IPS-18c (cell line): ENCODE data around the gene EARS2.

Source experiments
- H3K4me3 ChIP-seq: 2 replicates; pipeline ENCODE4 v1.7.0; 2013; ENCODE audit warnings: low read depth, mild to moderate bottlenecking, low read length, moderate library complexity; ENCODE audit not compliant: insufficient read depth
- H3K9me3 ChIP-seq: one replicate; pipeline ENCODE4 v1.6.1; 2013; ENCODE audit warnings: mild to moderate bottlenecking, low read length, moderate library complexity; ENCODE audit not compliant: control insufficient read depth, insufficient read depth

Gene EARS2

DNA sequence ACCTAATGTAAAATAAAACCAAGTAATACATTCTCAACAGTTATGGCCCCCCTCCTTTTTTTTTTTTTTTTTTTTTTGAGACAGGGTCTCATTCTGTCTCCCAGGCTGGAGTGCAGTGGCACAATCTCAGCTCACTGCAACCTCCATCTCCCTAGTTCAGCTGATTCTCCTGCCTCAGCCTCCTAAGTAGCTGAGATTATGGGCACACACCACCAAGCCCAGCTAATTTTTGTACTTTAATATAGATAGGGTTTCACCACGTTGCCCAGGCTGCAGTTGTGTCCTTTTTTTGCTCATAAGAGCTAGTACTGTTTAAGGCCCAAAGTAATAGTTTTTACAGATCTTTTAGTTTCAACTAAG lies 18.3 kb downstream of the EARS2 start:
- H3K9me3 ChIP-seq, result no peaks in the 10 kb centered on the region
- no peak overlapping the region for H3K4me3 ChIP-seq

DNA sequence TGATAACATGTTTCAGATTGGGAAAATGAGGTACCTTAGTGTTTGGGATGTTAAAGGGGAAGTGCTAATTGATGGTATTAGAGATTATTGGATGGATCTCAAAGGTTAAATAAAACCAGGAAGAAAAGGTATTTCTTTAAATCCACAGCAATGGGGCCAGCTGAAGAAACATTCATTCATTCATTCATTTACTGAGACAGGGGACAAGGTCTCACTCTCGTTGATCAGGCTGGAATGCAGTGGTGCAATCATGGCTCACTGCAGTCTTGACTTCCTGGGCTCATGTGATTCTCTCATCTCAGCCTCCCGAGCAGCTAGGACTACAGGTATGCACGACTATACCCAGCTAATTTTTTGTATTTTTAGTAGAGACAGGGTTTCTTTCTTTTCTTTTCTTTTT lies 19.8 kb downstream of the EARS2 start:
- Histone ChIP-seq H3K4me3 (no peak overlapping the region), H3K9me3 (no peaks in the 10 kb centered on the region)

DNA sequence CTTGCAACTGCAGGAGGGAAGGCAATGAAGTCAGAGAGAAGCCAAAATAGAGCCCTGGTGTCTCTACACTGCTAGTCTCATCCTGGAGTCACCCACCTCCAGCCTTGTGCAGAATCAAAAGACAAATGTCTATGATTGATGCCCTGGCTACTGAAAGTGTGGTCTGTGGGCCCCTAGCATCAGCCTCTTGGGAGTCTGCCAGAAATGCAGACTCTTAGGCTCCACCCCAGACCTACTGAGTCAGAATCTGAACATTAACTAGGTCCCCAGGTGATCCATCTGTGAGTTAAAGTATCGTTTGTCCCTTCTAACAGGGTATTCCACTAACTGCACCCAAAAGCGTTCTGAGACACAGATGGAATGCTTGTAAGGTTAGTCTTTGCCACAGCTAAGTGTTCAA lies 21.2 kb downstream of the EARS2 start:
- H3K4me3 ChIP-seq, result no peak overlapping the region

DNA sequence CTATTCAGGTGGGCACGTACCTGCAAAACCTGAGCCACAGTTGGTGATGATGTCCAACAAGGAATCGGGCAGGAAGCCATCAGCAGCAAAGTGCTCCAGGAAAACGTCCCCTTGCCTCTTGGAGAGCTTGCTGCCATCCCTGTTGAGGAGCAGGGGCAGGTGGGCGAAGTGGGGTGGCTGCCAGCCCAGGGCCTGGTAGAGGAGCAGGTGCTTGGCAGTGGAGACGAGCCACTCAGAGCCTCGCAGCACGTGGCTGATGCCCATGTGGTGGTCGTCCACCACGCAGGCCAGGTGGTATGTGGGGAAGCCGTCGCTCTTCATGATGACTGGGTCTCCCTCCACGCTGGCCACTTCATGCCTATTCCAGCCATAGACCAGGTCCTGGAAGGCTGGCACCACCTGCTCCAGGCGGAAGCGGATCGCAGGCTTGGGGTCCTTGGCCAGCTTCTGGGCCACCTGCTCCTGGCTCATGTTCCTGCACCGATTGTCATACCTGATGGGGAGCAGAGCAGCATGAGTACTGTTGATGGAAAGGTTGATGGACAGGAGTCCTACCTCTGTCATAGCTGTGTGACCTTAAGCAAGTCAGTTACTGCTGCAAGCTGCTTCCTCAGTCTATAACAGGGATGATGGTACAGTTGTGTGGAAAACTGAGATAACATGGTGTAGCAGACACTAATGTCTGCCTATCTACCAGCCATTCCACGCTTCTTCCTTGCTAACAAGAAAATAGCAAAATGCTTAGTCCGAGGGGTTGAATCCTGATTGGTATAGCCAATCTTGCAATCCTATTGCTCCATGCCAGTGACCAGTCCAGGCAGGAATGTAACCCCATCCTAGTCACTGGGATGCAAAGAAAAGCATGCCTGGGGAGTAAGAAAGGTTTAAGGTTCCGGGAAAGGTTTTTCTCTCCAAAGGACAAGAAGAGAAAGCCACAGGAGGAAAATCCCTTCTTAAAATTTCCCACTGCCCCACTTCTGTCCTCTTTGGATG lies 22.0 kb downstream of the EARS2 start:
- H3K9me3 ChIP-seq, result no peaks in the 10 kb centered on the region
- H3K4me3 ChIP-seq, result no peak overlapping the region

More for the DNA sequence above, 21.2 kb downstream of the EARS2 start:
- H3K9me3 ChIP-seq, result no peaks in the 10 kb centered on the region

- Histone ChIP-seq H3K9me3 (no peaks in the 10 kb centered on the region), H3K4me3 (no peak overlapping the region)
Measured at GRCh38 chr16:23532448-23532847, 24.7 kb downstream of the EARS2 start.

DNA sequence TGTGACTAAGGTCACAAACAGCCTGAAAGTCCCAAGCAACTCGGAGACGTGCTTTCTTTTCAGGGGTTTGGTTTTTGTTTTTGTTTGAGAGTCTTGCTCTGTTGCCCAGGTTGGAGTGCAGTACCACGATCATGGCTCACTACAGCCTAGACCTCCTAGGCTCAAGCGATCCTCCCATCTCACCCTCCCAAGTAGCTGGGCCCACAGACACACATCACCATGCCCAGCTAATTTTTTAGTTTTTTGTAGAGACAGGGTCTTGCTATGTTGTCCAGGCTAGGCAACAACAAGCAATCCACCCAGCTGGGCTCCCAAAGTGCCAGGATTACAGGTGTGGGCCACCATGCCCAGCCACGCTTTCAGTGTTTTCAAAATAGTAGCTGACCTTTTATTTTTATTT lies 27.1 kb downstream of the EARS2 start:
- Histone ChIP-seq H3K9me3 (no peaks in the 10 kb centered on the region), H3K4me3 (no peak overlapping the region)

DNA sequence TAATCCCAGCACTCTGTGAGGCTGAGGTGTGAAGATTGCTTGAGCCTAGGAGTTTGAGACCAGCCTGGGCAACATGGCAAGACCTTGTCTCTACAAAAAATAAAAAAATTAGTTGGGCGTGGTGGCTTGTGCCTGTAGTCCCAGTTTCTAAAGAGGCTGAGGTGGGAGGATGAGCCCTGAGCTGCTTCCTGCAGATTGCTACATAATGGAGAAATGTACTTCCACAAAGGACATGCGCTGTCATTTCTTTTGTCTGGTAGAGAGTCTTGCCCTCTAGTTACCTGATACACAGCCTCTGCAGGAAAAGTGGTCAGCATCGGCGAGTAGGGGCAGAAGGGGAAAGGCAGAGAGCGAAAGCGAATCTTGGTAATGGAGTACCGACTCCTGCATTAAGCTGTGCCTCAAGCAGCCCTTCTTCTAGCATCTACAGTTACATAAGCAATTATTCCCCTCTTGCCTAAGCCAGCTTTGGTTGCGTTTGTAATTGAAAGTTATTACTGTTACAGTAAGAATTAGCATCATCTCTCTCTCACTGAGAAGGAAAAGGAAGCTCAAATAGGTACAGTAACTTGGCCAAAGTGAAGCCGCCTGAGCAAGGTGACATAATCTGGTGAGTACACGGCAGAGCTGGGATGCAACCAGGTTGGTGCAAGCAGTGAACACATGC lies 28.4 kb downstream of the EARS2 start:
- Histone ChIP-seq H3K4me3 (no peak overlapping the region), H3K9me3 (no peaks in the 10 kb centered on the region)

DNA sequence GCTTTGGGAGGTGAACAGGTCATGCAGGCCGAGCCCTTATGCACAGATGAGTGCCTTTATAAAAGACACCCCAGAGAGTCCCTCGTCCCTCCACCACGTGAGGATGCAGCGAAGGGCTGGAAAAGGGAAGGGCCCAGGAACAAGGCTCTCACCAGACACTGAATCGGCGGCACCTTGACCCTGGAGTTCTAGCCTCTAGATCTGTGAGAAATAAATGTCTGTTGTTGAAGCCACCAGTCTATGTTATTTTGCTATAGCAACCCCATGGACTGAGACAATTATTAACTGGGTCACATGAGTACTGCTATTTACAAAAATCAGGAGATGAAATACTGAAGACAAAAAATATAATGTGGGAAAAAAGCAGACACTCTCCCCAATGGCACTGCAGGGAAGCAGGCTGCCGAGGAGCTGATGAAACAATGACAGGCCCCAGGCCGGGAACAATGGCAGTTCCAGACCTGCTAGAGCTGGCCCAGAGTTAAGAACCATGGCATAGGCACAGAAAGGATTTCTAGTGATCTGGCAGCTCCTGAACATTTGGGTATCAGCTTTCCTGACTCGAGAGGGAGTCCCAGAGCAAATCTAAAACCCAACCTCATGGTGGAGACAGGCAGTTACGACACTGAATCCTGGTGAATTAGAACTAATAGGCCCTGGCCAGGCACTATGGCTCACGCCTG lies 29.0 kb downstream of the EARS2 start:
- Histone ChIP-seq H3K4me3 (no peak overlapping the region), H3K9me3 (no peaks in the 10 kb centered on the region)

- no peaks in the 10 kb centered on the region for H3K9me3 ChIP-seq
- H3K4me3 ChIP-seq, result no peak overlapping the region
Measured at GRCh38 chr16:23524886-23525285, 32.3 kb downstream of the EARS2 start.

DNA sequence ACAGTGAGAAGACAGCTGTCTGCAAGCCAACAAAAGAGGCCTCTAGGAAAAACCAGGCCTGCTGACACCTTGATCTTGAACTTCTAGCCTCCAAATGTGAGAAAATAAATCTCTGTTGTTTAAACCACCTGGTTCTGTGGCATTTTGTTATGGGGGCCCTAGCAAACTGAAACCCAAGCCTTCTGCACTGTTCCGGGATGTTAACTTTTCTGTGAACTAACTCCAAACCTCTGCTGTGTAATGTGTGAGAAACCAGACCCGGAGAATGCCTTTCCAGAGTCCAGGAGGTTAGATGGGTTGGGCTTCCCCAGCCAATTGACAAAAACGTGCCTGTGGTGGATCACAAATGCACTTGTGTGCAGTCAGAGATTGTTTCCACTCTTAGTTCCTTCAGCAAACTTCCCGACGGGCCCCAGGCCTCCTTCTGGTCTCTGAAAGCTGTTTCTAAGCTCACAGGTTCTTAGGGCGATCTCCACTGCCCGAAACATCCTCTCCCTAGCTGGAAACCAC lies 33.2 kb downstream of the EARS2 start:
- Histone ChIP-seq H3K9me3 (no peaks in the 10 kb centered on the region), H3K4me3 (no peak overlapping the region)

- Histone ChIP-seq H3K9me3 (no peaks in the 10 kb centered on the region), H3K4me3 (no peak overlapping the region; the same call in 1 of the 2 replicates)
Measured at GRCh38 chr16:23523321-23523720, 33.8 kb downstream of the EARS2 start.

- Histone ChIP-seq H3K4me3 (no peak overlapping the region), H3K9me3 (no peaks in the 10 kb centered on the region)
Measured at GRCh38 chr16:23521965-23522364, 35.2 kb downstream of the EARS2 start.

- H3K9me3 ChIP-seq, result no peaks in the 10 kb centered on the region
- H3K4me3 ChIP-seq, result no peak overlapping the region
Measured at GRCh38 chr16:23521037-23521743, 36.0 kb downstream of the EARS2 start.

DNA sequence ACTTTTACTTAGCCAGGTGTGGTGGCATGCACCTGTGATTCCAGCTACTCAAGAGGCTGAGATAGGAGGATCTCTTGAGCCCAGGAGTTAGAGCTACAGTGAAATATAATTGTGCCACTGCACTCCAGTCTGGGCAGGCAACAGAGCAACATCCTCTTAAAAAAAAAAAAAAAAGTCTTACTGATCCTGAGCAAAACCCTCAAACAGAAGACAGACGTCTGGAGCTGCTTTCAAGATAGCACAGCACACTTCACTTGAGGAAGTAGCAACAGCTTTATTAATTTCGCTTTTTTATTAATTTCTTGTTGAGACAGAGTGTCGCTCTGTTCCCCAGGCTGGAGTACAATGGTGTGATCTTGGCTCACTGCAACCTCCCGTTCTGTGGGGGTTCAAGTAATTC lies 36.6 kb downstream of the EARS2 start:
- Histone ChIP-seq H3K4me3 (no peak overlapping the region), H3K9me3 (no peaks in the 10 kb centered on the region)

- Histone ChIP-seq H3K9me3 (no peaks in the 10 kb centered on the region), H3K4me3 (no peak overlapping the region)
Measured at GRCh38 chr16:23519282-23519681, 37.9 kb downstream of the EARS2 start.

- H3K4me3 ChIP-seq, result no peak overlapping the region
- no peaks in the 10 kb centered on the region for H3K9me3 ChIP-seq
Measured at GRCh38 chr16:23518435-23518891, 38.7 kb downstream of the EARS2 start.
